ENCODE data around the gene VWA3B. TPM values are rescaled to one million over a fixed set of nuclear protein-coding genes. Genes with fewer than 3 reads are reported as not detected.

Gene VWA3B
- total RNA-seq, 1 experiment from 2014 or later = not detected

DNA sequence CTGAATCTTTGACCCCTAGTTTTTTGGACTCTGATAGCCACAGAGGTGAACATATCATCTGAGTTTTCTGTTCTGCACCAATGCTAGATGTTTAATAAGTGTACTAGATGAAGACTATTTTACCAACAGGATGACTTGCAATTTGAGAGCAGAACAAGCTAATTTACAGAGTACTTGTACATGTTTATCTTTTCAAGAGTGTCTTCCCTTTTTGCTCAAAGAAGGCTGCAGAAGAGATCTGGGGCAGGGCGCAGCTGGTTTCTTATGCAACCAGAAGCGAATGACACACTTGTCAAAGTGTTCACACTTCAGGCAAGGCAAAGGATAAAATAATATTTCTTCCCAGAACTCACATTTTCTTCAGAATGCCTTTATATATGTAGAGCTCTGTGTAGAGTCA, 86.0 kb downstream of the VWA3B start:
- no peak for DNase-seq (ENCODE audit: low spot score)

DNA sequence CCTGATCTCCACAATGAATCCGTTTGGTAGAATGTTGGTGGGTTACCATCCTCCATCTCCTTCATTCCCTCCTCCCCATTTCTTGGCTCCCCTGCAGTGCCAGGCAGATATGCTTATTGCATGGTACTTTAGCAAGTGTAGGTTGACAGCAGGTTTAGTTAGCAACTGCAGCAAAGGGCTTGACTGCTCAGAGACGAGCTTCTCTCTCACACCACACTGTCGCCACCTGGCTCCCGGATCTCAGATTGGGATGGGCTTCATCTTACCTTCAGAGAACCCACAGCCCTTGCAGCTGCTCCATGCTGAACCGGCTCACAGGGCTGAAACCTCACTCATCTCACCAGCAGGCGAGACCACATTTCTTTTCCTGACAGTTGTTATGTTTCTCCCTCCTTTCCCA, 88.8 kb downstream of the VWA3B start:
- DNase-seq (ENCODE audit: low spot score) = no peak

DNA sequence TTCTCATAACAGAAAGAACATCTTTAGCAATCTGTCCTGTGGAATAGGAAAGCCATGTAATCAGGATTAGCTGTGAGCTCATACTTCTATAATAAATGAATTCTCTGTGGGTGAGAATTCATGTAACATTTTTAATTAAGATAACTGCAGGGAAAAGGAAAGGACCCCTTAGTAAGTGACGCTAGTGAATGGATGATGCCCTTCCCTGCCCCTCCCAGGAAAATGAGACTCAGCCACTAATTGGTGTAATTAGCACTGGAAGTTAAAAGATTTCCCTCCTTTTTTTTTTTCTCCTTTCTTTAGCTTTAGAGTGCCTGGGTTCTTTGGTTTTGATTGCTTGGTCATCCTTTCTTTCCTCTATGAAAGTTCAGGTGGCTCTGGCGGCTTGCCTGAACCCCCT, 90.3 kb downstream of the VWA3B start:
- DNase-seq (ENCODE audit: low spot score) = no peak

DNA sequence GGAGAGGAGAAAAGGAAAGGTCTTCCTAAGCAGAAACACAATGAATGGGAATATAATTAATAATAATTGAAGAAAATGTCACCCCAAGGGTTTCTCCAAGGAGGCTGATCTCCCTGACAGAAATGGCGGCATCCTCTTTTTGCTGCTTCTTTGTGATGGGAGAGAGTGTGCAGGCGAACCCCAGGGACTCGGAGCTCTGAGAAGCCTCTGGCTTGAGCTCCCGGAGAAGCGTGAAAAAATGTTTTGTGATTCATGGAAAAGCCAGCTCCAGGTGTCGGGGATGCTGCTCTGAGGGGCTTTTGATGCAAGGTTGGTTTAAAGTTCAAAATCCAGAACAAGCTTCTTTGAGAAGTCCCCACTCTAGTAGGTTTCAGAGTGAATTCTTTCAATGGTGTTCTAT, 91.0 kb downstream of the VWA3B start:
- DNase-seq (ENCODE audit: low spot score) = no peak

DNA sequence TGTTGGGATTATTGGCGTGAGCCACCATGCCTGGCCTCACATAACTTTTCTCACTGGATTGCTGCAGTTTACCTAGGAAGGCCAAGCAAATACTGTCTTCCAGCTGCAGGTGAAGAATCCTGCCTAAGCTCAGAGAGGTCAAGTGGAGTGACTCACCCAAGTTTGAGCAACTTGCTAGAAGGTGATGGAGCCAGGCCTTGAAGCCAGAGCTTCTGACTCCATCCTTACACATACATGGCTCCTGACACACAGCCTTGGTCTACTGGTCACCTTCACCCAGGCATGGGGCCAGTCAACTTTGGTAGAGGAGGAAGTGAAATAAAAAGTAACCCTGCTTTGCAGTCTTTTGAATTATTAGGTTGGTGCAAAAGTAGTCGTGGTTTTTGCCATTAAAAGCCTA, 93.5 kb downstream of the VWA3B start:
- DNase-seq (ENCODE audit: low spot score) = no peak

DNA sequence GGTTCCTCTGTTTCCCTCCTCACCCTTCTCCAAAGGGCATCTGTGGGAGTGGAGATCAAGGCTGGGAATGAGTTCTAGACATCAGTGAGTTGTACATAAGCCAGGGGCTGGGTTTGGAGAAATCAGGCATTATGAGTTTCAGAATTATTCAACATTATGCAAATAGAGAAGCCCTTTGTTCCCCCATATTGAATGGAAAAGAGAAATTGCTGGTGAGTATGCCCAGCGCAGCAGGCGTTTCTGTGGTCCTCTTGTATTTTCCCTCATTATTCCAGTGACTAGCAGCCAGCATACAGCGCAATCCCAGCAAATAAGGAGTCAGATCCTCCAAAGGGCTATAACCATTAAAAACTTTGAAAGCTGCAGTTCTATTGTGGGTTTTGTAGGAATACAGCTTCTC, 94.4 kb downstream of the VWA3B start:
- no peak for DNase-seq (ENCODE audit: low spot score)

DNA sequence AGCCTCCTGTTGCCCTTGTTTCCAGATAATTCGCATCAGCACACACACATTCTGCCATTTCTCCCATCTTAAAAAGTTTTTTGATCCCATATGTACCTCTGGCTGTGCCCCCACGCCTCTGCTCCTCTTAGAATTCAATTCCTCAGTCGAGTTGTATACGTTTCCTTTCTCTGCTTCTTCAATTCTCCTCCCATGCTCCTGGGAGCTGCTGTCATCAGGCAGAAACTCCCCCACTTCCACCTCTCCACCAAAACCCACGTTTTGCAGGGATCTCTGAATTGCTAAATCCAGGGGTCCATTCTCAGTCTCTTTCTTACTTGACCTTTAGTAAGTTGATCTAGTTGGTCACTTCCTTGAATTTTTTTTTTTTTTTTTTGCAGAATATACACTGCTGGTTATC, 98.8 kb downstream of the VWA3B start:
- DNase-seq (ENCODE audit: low spot score) = no peak

DNA sequence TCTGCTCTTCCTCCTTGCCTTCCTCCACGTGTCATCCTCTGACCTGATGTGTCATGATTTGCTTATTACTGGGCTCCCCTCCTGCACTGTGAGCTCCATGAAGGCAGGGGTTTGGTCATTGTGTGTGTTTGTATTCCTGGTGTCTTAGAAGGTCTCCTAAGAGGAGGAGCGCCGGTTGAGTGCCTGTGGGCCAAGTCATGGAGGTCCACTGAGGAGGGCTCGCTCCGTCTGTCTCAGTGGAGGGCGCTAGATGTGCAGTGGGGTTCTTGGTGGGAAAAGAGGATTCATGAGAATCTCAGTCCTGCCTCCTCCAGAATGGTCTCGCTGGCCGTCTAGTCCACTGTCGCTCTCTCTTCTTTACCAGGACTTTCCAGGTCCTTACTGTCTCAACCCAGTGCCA, 100.2 kb downstream of the VWA3B start:
- no peak for DNase-seq (ENCODE audit: low spot score)

DNA sequence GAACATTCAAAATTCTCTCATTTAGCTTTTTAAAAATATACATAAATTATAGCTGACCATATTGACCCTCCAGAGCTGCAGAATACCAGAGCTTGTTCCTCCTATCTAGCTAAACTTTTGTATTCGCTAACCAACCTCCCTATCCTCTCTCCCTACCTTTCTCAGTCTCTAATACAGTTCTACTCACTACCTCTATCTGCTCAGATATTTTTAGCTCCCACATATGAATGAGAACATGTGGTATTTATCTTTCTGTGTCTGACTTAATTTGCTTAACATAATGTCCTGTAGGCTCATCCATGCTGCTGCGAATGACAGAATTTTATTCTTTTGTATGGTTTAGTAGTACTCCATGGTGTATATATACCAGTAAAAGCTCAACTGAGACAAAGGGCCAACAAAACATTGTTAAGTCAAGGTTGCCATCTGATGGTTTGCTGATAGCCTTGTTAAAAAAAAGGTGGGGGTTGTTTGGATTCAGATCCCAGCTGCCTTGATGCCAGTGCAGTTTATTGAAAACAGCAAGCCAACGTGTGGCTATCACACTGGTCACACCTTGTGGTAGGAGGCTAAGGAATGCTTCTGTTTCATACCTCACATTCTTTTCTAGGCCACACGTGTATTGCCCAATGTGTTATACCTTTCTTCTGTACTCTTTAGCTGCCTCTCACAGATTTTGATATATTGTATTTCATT, 101.5 kb downstream of the VWA3B start:
- peak; percentile 7 for DNase-seq (ENCODE audit: low spot score)

DNA sequence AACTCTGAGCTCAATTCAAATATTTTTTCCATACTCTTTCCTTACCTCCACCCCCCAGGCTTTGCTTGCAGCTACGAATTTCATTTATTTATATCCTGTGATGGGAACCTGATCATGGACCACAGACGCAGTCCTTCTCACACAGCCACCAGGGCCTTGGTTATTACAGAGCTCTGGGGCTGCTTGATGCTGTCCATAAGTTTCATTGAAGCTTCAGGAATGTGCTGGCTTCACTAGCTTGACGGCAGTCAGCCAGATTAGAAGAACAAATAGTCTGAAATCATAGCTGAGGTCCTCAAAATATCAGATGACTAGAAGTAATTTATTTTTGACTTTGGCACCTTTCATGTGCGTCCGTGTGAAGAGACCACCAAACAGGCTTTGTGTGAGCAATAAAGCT, 104.9 kb downstream of the VWA3B start:
- no peak for DNase-seq (ENCODE audit: low spot score)

DNA sequence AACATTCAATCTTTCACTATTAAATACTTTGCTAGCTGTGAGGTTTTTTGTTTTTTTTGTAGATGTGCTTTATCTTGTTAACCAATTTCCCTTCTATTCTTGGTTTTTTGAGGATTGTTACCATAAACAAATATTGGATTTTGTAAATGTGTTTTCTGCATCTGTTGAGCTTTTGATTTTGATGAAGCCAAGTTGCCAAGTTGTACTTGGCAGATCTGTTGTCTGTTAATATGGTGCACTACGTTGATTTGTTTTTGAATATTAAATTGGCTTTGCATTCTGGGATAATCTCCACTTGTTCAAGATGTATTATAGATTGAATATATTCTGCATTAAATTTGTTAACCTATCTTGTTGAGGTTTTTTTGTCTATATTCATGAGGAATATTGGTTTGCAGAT, 114.6 kb downstream of the VWA3B start:
- DNase-seq (ENCODE audit: low spot score) = no peak

DNA sequence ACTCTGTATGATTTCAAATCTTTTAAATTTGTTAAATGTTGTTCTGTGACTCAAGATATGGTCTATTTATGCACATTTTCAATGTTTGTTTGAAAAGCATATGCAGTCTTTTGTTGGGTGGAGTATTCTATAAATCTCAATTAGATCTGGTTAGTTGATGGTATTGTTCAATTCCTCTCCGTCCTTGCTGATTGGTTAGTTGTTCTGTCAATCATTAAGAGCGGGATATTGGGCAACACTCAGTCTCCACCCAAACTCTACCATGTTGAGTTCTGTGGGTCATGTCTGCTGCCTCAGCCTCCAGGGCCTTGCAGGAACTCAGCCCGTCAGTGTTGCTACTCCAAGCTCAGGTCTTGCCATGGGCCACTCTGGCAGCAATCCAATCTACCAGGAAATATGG, 118.9 kb downstream of the VWA3B start:
- no peak for DNase-seq (ENCODE audit: low spot score)

DNA sequence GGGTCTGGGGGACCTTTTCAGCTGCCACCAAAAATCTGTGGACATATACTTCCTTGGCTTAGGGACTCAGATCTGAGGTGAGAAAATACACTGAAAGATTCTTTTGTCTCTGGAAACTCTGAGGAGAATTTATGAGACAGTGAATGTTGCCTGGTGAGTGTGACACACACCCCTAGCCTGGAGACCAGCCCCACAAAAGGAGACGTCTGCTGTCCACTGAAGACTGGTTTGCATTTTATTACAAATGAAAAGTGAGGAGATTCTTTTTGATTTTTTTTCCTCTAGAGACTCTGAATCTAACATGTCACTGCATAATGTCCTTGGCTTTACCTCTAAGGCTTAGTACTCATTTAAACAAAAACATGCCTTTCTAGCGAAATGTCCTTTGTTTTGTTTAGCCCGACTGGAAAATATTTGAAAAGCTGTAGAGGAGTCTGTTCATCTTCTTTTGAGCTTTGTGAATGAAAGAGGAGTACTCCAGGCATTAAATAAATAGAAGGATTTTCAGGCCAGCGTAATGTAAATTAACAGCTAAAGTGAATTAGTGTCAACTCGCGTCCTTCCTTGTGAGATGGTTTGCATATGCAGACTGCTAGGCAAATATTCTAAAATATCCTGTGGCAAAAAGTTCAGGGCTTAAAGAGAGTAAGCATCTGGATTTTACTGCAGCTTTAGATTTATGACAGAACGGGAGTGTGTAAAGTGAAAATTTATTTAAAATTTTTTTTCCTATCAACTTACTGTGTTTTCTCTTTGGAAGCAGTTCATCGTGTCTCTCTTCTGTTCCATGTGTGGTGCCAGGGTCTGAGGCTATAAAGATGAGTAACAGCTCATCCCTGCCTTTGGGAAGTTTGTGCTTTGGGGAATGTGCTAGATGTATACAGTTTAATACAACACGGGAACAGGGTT, 125.4 kb downstream of the VWA3B start:
- DNase-seq (ENCODE audit: low spot score) = no peak

DNA sequence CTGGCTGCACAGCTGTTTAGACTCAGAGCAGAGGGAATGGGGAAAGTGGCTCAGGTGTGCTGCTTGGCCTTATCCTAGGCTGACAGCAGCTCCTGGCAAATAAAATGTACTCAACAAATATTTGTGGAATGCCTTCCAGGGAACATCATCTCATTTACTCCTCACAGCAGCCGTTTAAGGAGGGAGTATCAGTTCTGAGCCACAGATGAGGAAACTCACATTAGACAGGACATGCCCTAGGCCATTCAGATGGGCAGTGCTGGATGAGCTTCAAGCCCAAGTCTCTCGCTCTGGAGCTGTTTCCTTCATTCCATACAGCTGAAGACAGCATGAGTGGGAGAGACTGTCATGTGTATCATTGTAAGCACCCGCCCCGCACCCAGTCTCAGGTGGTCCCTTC, 129.6 kb downstream of the VWA3B start:
- DNase-seq (ENCODE audit: low spot score) = no peak

DNA sequence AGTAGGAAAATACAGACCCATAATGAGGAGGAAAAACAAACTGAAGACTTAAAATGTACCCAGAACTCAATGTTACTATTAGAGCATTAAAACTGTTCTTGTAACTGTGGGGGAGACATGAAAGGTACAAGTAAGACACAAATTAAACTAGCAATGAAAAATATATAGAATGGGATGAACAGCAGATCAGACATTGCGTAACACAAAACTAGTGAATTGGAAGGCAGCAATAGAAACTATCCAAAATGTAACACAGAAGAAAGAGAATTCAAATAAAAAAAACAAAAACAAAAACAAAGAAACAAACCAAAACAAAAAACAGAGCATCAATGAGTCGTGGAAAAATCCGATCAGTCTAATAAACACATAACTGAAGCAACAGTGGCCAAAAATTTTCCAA, 132.2 kb downstream of the VWA3B start:
- DNase-seq (ENCODE audit: low spot score) = no peak

DNA sequence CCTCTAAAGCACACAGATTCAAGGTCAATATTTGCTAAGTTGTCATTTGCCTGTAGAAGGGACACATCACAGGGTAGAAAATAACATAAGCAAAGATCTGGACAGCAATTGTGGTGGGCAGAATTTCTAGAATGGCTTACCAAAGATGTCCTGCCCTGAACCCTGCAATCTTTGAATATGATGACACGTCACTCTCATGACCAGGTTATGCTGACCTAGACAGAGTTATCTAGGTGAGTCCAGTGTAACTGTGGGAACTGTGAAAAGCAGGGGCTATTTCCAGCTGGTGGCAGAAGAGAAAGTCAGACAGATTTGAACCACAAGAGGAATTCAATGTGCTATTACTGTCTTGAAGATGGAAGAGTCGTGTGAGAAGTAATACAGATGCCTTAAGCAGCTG, 147.0 kb downstream of the VWA3B start:
- DNase-seq (ENCODE audit: low spot score) = no peak

DNA sequence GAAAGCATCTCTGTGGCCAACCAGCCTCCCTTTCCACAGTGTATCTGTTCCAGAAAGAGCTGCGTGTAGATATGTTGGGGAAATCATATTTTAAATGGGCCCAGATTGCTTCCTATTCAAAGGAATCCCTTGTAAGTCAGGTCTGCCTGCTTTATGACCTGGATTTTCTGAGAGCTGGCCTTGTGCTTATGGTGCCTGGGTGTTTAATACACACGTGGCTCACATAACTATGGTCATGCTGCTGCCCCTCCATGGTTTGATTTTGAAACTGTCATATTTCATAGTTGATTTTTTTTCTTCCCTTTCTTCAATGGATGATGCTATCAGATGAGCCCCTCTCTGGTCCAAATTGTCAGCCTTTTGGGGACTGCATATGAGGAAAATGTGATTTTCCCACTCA, 147.8 kb downstream of the VWA3B start:
- DNase-seq (ENCODE audit: low spot score) = no peak

DNA sequence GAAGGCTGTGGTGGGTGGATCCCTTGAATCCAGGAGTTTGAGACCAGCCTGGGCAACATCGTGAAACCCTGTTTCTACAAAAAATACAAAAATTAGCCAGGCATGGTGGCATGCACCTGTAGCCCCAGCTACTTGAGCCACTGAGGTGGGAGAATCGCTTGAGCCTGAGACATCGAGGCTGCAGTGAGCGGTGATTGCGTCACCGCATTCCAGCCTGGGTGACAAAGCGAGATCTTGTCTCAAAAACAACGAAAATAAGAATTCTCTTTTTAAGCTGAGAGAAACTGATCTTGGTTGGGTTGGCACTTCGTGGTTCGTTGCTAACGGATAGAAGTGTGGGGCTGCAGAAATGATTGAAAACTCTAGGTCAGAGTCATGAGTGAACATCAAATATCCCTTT, 150.0 kb downstream of the VWA3B start:
- DNase-seq (ENCODE audit: low spot score) = no peak

DNA sequence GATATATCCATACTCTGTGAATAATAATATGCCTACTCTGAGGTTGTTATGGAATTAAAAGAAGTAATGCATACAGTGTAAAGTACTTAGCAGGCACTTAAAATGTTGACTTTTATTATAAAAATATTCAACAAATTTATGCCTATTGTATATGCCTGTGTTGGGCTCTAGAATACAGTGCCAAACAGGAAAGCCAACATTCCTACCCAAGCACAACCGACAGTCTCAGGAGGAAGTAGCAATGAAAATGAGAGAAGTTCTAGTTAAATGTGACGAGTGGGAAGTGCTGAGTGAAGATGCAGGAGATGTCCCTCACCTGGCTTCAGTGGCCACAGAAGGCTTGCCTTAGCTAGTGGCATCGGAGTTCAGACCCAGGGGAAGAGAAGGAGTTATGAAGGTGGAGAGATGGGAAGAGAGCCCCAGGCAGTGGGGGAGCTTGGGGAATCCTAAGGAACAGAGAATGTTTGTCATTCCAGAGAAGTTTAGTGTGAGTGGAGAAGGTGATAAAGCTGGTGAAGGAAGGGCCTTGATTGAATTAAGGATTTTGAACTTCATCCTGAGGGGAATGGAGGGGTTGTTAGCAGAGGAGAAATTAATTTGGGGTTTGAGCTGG, 153.9 kb downstream of the VWA3B start:
- DNase-seq (ENCODE audit: low spot score) = no peak

DNA sequence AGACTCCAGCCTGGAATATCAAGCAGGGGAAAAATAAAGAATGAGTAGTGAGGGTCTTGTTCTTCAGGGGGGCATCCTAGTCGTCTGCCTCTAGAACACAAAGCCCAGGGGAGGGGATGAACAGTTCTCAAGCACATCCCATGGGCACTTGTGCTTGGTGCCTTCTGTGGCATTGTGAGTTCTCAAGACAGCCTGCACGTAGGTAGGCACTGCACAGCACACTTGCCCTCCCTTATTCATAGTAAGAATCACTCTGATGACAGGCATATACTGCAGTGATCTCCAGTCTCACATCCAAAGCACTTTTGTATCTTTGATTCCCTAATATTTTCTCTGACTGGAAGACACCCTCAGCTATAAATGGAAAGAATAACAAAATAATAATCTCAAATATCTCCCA, 154.6 kb downstream of the VWA3B start:
- no peak for DNase-seq (ENCODE audit: low spot score)

DNA sequence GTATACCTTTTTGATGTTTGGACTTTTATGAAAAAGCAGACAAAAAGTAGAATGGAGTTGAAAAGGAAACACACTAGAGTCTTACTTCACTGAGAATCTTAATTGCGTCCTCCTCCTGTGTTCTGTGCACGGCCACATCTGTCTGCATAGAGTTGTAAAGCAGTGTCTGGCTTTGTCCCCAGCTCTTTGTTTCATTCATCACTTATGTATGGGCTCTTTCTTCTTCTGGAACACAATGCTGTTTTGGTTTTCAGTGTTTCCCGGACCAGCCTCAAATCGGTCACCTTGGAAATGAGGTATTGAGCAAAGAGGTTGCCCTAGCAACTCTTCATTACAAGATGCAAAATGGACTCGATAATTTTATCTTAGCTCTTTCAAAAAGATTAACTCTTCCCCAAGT, 155.0 kb downstream of the VWA3B start:
- no peak for DNase-seq (ENCODE audit: low spot score)

DNA sequence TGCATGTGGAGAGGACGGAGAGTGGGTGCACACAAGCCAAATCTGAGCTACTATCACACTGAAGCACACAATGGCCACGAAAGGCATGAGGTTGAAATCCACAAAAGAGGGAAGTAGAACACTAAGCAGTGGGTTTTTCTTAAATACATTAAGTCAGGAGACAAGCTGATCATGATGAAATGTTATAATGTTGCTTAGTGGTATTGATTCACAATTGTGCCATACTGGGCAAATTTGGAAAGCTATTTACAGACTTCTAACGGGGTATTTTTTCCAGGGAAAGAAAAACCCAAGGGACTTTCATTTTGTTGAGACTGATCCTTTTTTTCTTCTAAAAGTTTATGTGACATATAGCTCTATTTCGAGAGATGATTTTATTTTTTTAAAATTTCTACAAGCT, 158.5 kb downstream of the VWA3B start:
- no peak for DNase-seq (ENCODE audit: low spot score)

DNA sequence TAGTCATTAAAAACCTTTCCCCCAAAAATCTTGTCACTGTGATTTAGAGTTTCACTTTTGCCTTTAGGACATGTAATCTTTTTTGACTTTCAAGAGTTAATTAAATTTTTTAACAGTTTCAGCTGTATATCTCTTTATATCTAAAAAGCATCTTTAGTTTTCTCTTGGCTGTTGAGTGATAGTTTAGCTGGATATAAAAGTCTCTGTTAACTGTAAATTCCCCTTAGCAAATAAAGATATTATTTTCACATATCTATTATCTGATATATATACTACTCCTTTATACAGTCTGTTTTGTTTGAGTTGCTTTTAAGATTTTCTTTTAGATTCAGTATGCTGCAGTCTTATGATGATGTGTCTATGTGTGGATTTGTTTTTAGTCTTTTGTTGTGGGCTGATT, 160.4 kb downstream of the VWA3B start:
- no peak for DNase-seq (ENCODE audit: low spot score)
